ENCODE data around the gene LSG1.
A peak's percentile ranks its signal among the peaks of the same experiment; 100 is the strongest.

LSG1 gene

DNA sequence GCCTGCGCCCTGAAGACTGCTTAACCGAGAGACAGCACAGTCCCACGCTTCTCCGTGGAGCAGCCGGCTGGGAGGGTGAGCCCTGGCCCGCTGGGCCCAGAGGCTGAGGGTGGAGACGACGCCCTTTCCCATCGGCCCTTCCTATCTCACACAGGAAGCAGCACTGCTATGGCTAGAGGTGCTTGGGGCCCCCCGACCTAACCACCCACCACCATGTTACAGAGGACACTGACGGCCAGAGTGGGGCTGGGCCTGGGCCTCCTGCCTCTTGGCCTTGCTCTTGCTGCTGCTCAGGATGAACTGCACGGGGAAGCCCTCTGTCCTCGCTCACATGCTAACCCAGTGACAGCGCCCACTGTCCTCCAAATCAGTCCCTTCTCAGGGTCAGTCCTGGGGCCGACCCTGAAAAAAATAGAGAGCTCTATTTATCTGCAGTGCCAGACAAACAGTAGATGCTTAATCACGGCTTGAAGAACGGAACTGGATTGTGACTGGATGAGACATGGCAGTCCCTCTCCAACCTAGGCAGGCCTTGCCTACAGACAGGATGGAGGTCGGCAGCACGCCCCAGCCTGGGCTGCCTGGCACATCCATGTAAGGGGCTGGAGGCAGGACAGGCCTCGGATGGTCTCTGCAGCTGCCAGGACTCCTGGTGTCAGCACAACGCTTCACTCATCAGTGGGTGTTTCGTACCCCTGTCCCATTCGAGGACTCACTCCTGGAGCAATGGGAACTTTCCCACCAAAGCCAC is 53.0 kb downstream of the LSG1 start:
- Histone ChIP-seq H3K14ac (ENCODE audit: low read length in 2 of 2) (peak overlapping the region in 1 of 2 experiments; percentile 27), H3K23ac (ENCODE audit: low read length in 2 of 2) (peak overlapping the region in 1 of 2 experiments; percentile 76), H2AK5ac (ENCODE audit: low read length, severe bottlenecking) (no peak overlapping the region), H3K18ac (ENCODE audit: low read depth in 1 of 2, low read length in 2 of 2) (peak overlapping the region in 1 of 2 experiments; percentile 38), H2BK5ac (ENCODE audit: low read depth, low read length, poor library complexity, severe bottlenecking) (no peak overlapping the region), H2BK120ac (ENCODE audit: low read depth, low read length) (no peak overlapping the region), H3K9ac (ENCODE audit: low read length) (no peak overlapping the region), H3K27me3 (ENCODE audit: control insufficient read depth in 1 of 2, insufficient read depth in 1 of 2, low read length in 2 of 2) (no peaks in the 10 kb centered on the region), H4K8ac (ENCODE audit: low read length) (no peak overlapping the region), H3K4ac (ENCODE audit: low read depth in 1 of 2, low read length in 2 of 2) (no peak overlapping the region), H3K79me1 (replicated peaks; ENCODE audit: low read length, poor library complexity, severe bottlenecking) (peaks cover 5% of the 10 kb centered on the region), H3K9me3 (ENCODE audit: control insufficient read depth, low read length) (no peaks in the 10 kb centered on the region), H2BK12ac (ENCODE audit: low read length in 2 of 2) (no peak overlapping the region), H3K27ac (ENCODE audit: low read length, poor library complexity, severe bottlenecking) (no peak overlapping the region), H4K91ac (ENCODE audit: low read length) (no peak overlapping the region), H2AFZ (ENCODE audit: low read depth, low read length) (no peak overlapping the region), H3K4me3 (ENCODE audit: insufficient read depth in 1 of 2, low read depth in 1 of 2, low read length in 2 of 2) (no peak overlapping the region), H3K4me2 (ENCODE audit: low read length, poor library complexity, severe bottlenecking) (no peak overlapping the region), H3K36me3 (ENCODE audit: control insufficient read depth in 1 of 2, insufficient read depth in 2 of 2, low read depth in 1 of 2, low read length in 2 of 2) (peaks cover 36 to 58% of the 10 kb centered on the region in 2 experiments), H2BK15ac (ENCODE audit: low read depth, poor library complexity, severe bottlenecking) (no peak overlapping the region), H3K4me1 (ENCODE audit: control insufficient read depth, insufficient read depth, low read depth, low read length) (peaks cover 7% of the 10 kb centered on the region)
- no peak for DNase-seq
- WGBS: 90% methylated on average over 23 of the region's 23 CpGs

DNA sequence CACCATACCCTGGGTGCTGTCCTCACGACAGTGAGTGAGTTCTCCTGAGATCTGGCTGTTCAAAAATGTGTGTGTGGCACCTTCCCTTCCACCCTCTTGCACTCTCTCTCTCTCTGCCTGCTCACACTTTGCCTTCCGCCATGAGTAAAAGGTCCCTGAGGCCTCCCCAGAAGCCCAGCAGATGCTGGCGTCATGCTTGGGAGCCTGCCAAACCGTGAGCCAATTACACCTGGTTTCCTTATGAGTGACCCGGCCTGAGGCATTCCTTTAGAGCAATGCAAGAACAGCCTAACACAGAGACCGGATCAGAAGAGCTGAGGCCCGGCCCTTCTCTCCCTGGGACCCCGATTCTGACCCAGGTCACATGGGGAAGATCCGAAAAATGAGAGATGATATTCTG is 54.2 kb downstream of the LSG1 start:
- 95% methylated on average over 8 of the region's 9 CpGs for WGBS
- H3K23ac ChIP-seq (ENCODE audit: low read length in 2 of 2): no peak overlapping the region
- H3K18ac ChIP-seq (ENCODE audit: low read depth in 1 of 2, low read length in 2 of 2): no peak overlapping the region
- H3K79me1 ChIP-seq (replicated peaks; ENCODE audit: low read length, poor library complexity, severe bottlenecking): no peaks in the 10 kb centered on the region
- no peak overlapping the region for H3K4me3 ChIP-seq (ENCODE audit: insufficient read depth in 1 of 2, low read depth in 1 of 2, low read length in 2 of 2)
- DNase-seq: no peak
- no peak overlapping the region for H2BK12ac ChIP-seq (ENCODE audit: low read length in 2 of 2)
- H2BK5ac ChIP-seq (ENCODE audit: low read depth, low read length, poor library complexity, severe bottlenecking): no peak overlapping the region
- H3K36me3 ChIP-seq (ENCODE audit: control insufficient read depth in 1 of 2, insufficient read depth in 2 of 2, low read depth in 1 of 2, low read length in 2 of 2): peaks cover 24 to 47% of the 10 kb centered on the region in 2 experiments
- no peak overlapping the region for H2AK5ac ChIP-seq (ENCODE audit: low read length, severe bottlenecking)
- no peaks in the 10 kb centered on the region for H3K27me3 ChIP-seq (ENCODE audit: control insufficient read depth in 1 of 2, insufficient read depth in 1 of 2, low read length in 2 of 2)
- no peak overlapping the region for H3K4ac ChIP-seq (ENCODE audit: low read depth in 1 of 2, low read length in 2 of 2)
- no peak overlapping the region for H2BK120ac ChIP-seq (ENCODE audit: low read depth, low read length)
- H3K4me1 ChIP-seq (ENCODE audit: control insufficient read depth, insufficient read depth, low read depth, low read length): peaks cover 5% of the 10 kb centered on the region
- H3K9ac ChIP-seq (ENCODE audit: low read length): no peak overlapping the region
- no peak overlapping the region for H2AFZ ChIP-seq (ENCODE audit: low read depth, low read length)
- no peak overlapping the region for H4K8ac ChIP-seq (ENCODE audit: low read length)
- H4K91ac ChIP-seq (ENCODE audit: low read length): no peak overlapping the region
- H2BK15ac ChIP-seq (ENCODE audit: low read depth, poor library complexity, severe bottlenecking): no peak overlapping the region
- no peaks in the 10 kb centered on the region for H3K9me3 ChIP-seq (ENCODE audit: control insufficient read depth, low read length)
- no peak overlapping the region for H3K27ac ChIP-seq (ENCODE audit: low read length, poor library complexity, severe bottlenecking)
- no peak overlapping the region for H3K14ac ChIP-seq (ENCODE audit: low read length in 2 of 2)
- no peak overlapping the region for H3K4me2 ChIP-seq (ENCODE audit: low read length, poor library complexity, severe bottlenecking)

DNA sequence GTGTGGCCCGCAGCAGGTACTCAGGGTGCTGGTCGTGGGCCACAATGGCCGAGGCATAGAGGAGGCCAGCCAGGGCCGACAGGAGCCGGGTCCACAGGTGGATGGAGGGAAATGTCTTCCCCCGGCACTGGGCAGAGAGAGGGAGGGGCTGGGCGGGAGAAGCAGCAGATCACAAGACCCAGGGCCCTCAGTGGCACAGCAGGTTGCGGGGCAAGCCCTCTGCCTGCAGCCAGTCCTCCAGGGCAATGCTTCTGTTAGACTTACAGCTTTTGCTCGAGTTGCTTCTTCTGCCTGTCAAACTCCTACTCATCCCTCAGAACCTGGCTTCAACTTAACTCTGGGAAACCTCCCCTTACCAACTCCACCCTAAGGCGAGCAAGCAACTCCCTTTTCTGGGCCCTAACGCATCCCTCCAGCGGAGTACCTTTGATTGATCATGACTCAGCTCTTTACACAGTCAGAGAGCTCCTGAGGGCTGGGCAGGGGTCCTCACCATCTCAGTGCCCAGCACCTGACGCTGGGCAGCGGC is 54.8 kb downstream of the LSG1 start:
- DNase-seq: no peak
- H3K18ac ChIP-seq (ENCODE audit: low read depth in 1 of 2, low read length in 2 of 2): peak overlapping the region in 1 of 2 experiments; percentile 1
- no peak overlapping the region for H3K4me2 ChIP-seq (ENCODE audit: low read length, poor library complexity, severe bottlenecking)
- peaks cover 20 to 44% of the 10 kb centered on the region in 2 experiments for H3K36me3 ChIP-seq (ENCODE audit: control insufficient read depth in 1 of 2, insufficient read depth in 2 of 2, low read depth in 1 of 2, low read length in 2 of 2)
- H3K4ac ChIP-seq (ENCODE audit: low read depth in 1 of 2, low read length in 2 of 2): no peak overlapping the region
- no peaks in the 10 kb centered on the region for H3K79me1 ChIP-seq (replicated peaks; ENCODE audit: low read length, poor library complexity, severe bottlenecking)
- no peak overlapping the region for H4K91ac ChIP-seq (ENCODE audit: low read length)
- H2BK120ac ChIP-seq (ENCODE audit: low read depth, low read length): no peak overlapping the region
- H2AK5ac ChIP-seq (ENCODE audit: low read length, severe bottlenecking): no peak overlapping the region
- H3K4me1 ChIP-seq (ENCODE audit: control insufficient read depth, insufficient read depth, low read depth, low read length): peaks cover 5% of the 10 kb centered on the region
- peak overlapping the region in 1 of 2 experiments; percentile 4 for H3K14ac ChIP-seq (ENCODE audit: low read length in 2 of 2)
- H3K23ac ChIP-seq (ENCODE audit: low read length in 2 of 2): no peak overlapping the region
- H2AFZ ChIP-seq (ENCODE audit: low read depth, low read length): no peak overlapping the region
- no peaks in the 10 kb centered on the region for H3K27me3 ChIP-seq (ENCODE audit: control insufficient read depth in 1 of 2, insufficient read depth in 1 of 2, low read length in 2 of 2)
- peak overlapping the region; percentile 57 for H4K8ac ChIP-seq (ENCODE audit: low read length)
- H3K9ac ChIP-seq (ENCODE audit: low read length): no peak overlapping the region
- H2BK15ac ChIP-seq (ENCODE audit: low read depth, poor library complexity, severe bottlenecking): peak overlapping the region; percentile 12
- H2BK5ac ChIP-seq (ENCODE audit: low read depth, low read length, poor library complexity, severe bottlenecking): no peak overlapping the region
- 95% methylated on average over 14 of the region's 14 CpGs for WGBS
- no peak overlapping the region for H3K4me3 ChIP-seq (ENCODE audit: insufficient read depth in 1 of 2, low read depth in 1 of 2, low read length in 2 of 2)
- H3K27ac ChIP-seq (ENCODE audit: low read length, poor library complexity, severe bottlenecking): no peak overlapping the region
- H2BK12ac ChIP-seq (ENCODE audit: low read length in 2 of 2): no peak overlapping the region
- H3K9me3 ChIP-seq (ENCODE audit: control insufficient read depth, low read length): no peaks in the 10 kb centered on the region

DNA sequence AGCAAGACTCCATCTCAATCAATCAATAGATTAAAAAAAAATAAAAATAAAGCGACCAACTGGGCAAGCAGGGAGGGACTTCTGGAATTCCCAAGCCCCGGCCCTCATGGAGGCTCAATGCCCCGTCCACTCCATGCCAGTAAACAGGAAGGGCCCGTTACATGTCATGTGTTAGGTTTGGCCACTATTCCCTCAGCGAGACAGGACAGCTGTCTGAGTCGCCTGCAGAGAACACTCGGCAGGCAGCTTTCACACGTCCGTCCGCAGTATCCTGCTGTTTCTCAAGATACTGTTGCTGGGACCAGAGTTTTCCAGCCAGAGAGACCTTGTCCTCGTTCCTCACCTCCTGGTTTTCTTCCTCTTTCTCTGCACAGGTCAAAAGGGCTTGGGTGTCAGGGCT is 56.8 kb downstream of the LSG1 start:
- Histone ChIP-seq H2BK12ac (ENCODE audit: low read length in 2 of 2) (peak overlapping the region in 1 of 2 experiments; percentile 21), H4K8ac (ENCODE audit: low read length) (peak overlapping the region; percentile 57), H3K4me1 (ENCODE audit: control insufficient read depth, insufficient read depth, low read depth, low read length) (no peaks in the 10 kb centered on the region), H3K14ac (ENCODE audit: low read length in 2 of 2) (no peak overlapping the region), H3K9me3 (ENCODE audit: control insufficient read depth, low read length) (no peaks in the 10 kb centered on the region), H2BK5ac (ENCODE audit: low read depth, low read length, poor library complexity, severe bottlenecking) (no peak overlapping the region), H2BK15ac (ENCODE audit: low read depth, poor library complexity, severe bottlenecking) (peak overlapping the region; percentile 36), H3K9ac (ENCODE audit: low read length) (no peak overlapping the region), H3K18ac (ENCODE audit: low read depth in 1 of 2, low read length in 2 of 2) (no peak overlapping the region), H2BK120ac (ENCODE audit: low read depth, low read length) (no peak overlapping the region), H3K36me3 (ENCODE audit: control insufficient read depth in 1 of 2, insufficient read depth in 2 of 2, low read depth in 1 of 2, low read length in 2 of 2) (peaks cover 18 to 44% of the 10 kb centered on the region in 2 experiments), H3K4ac (ENCODE audit: low read depth in 1 of 2, low read length in 2 of 2) (no peak overlapping the region), H3K79me1 (replicated peaks; ENCODE audit: low read length, poor library complexity, severe bottlenecking) (no peaks in the 10 kb centered on the region), H3K27ac (ENCODE audit: low read length, poor library complexity, severe bottlenecking) (no peak overlapping the region), H2AFZ (ENCODE audit: low read depth, low read length) (no peak overlapping the region), H2AK5ac (ENCODE audit: low read length, severe bottlenecking) (no peak overlapping the region), H3K23ac (ENCODE audit: low read length in 2 of 2) (no peak overlapping the region), H3K4me3 (ENCODE audit: insufficient read depth in 1 of 2, low read depth in 1 of 2, low read length in 2 of 2) (no peak overlapping the region), H3K4me2 (ENCODE audit: low read length, poor library complexity, severe bottlenecking) (no peak overlapping the region), H4K91ac (ENCODE audit: low read length) (no peak overlapping the region), H3K27me3 (ENCODE audit: control insufficient read depth in 1 of 2, insufficient read depth in 1 of 2, low read length in 2 of 2) (no peaks in the 10 kb centered on the region)
- 54% methylated on average over 10 of the region's 11 CpGs for WGBS
- DNase-seq: peak; percentile 56
